H1 (cell line): Measurements from ENCODE around the gene OR2Z1. TPM values are rescaled to one million over a fixed set of nuclear protein-coding genes. Genes with fewer than 3 reads are reported as not detected.

Experiments
- ATF3 ChIP-seq: IDR thresholded peaks from 2 replicates; pipeline ENCODE4 v1.6.1; 2011; ENCODE audit warnings: low read depth, mild to moderate bottlenecking, low read length; ENCODE audit not compliant: insufficient read depth
- CBX8 ChIP-seq: fragments of 300-800, 300-1000 bp; sonication (generic); IDR thresholded peaks from 2 replicates; pipeline ENCODE4 v1.7.1; 2016; ENCODE audit warnings: low read depth, low read length, borderline replicate concordance
- CHD7 ChIP-seq: fragments of 300-600 bp; sonication (generic); IDR thresholded peaks from 2 replicates; pipeline ENCODE4 v1.7.1; 2012; ENCODE audit warnings: low read length, moderate library complexity, mild to moderate bottlenecking, inconsistent platforms; ENCODE audit not compliant: insufficient replicate concordance
- RBBP5 ChIP-seq: IDR thresholded peaks from 2 replicates; pipeline ENCODE4 v1.7.1; 2012; ENCODE audit warnings: low read depth, mild to moderate bottlenecking, inconsistent platforms, low read length, moderate library complexity, borderline replicate concordance
- SIN3A ChIP-seq, 2 experiments: IDR thresholded peaks in 1 of 2; conservative IDR thresholded peaks in 1 of 2; 2 replicates each; pipeline ENCODE4 v1.6.1; 2011 to 2012; ENCODE audit warnings: low read length in 2 of 2, improper control_type of control experiment in 1 of 2, low read depth in 1 of 2, mild to moderate bottlenecking in 1 of 2
- SRF ChIP-seq: IDR thresholded peaks from 2 replicates; pipeline ENCODE4 v1.6.1; 2011; ENCODE audit warnings: mild to moderate bottlenecking, low read depth, low read length, moderate library complexity
- polyA plus RNA-seq, 7 experiments: library from polyadenylated mRNA; depleted of rRNA in 3 of 7; stranded (reverse) in 5 of 7; unstranded in 2 of 7; fragments of >200 nt in 5 of 7; fragments of 200-250 nt in 2 of 7; gene quantifications; 1 replicate in 5 of 7; 2 replicates in 1 of 7; 4 replicates in 1 of 7; pipeline versions ENCODE4 v1.2.1 to v1.2.3, GENCODE V29; 2011 to 2013; ENCODE audit warnings: missing spikeins in 2 of 7, mixed read lengths in 2 of 7
- total RNA-seq: library from RNA; stranded (reverse); fragmentation: NEBNext Ultra II Directional; extraction: Animal tissue kit (Norgen Biotek cat#: 25700); gene quantifications from 2 replicates; pipeline ENCODE4 v1.2.1, GENCODE V29; 2021

Gene OR2Z1
- total and polyA plus RNA-seq, 2 of the 8 experiments (the other 6 are each of a cell fraction or from before 2014, with no cell fraction given) = not detected

GRCh38 chr19:8695501-8695900 lies 25.9 kb upstream of the OR2Z1 start (continued):
- no peak for TF ChIP-seq CHD7
- TF ChIP-seq ATF3 = no peak
- TF ChIP-seq SIN3A (conservative IDR thresholded peaks at IDR 0.05 in 1 of 2, IDR thresholded peaks at IDR 0.05 in 1 of 2; ENCODE audit: low read depth in 1 of 2, low read length in 2 of 2) = no peak
- no peak for TF ChIP-seq CBX8
- no peak for TF ChIP-seq RBBP5
- no peak for TF ChIP-seq SRF
